Activated T-helper 2 cell treated with anti-CD3 and anti-CD28 coated beads, Interferon-gamma antibody, Interleukin-2, Interleukin-4, amounts not matched to agents 10 μg/mL and 5 μg/mL and 100 μg/mL, durations not matched to agents 14 hours and 24 hours and 36 hours (primary cell): Measurements from ENCODE around the gene TMEM53. TPM values are rescaled to one million over a fixed set of nuclear protein-coding genes. Genes with fewer than 3 reads are reported as not detected.
A peak's percentile ranks its signal among the peaks of the same experiment; 100 is the strongest.

ENCODE experiments used
- DNase-seq: peaks from one replicate; pipeline ENCODE4 v3.0.0; 2021; ENCODE audit warnings: low spot score
- H3K27ac Mint-ChIP-seq: one replicate; pipeline ENCODE4 v1.8.0; 2021; ENCODE audit warnings: mixed read lengths
- H3K27me3 Mint-ChIP-seq: one replicate; pipeline ENCODE4 v1.8.0; 2021; ENCODE audit warnings: low read depth, mixed read lengths
- H3K36me3 Mint-ChIP-seq: one replicate; pipeline ENCODE4 v1.8.0; 2021; ENCODE audit warnings: low read depth, mixed read lengths
- H3K4me1 Mint-ChIP-seq: one replicate; pipeline ENCODE4 v1.8.0; 2021; ENCODE audit warnings: low read depth, mixed read lengths
- H3K4me3 Mint-ChIP-seq: one replicate; pipeline ENCODE4 v1.8.0; 2021; ENCODE audit warnings: low read depth, mild to moderate bottlenecking, moderate library complexity, mixed read lengths
- H3K9me3 Mint-ChIP-seq: one replicate; pipeline ENCODE4 v1.8.0; 2021; ENCODE audit warnings: mixed read lengths
- intact Hi-C: fragments of 100-400 bp; cut with micrococcal nuclease; formaldehyde crosslinking; loops from one replicate; pipeline ENCODE4 v1.15.1; 2023
- total RNA-seq: library from RNA; stranded (reverse); gene quantifications from 2 replicates; pipeline ENCODE4 v1.2.3, GENCODE V29; 2022

TMEM53 gene
- total RNA-seq, 1 donor from 2014 or later, result 6.7 TPM

- peaks cover 4% of the 10 kb centered on the region for H3K27me3 Mint-ChIP-seq
- no peak for DNase-seq
- H3K4me1 Mint-ChIP-seq, result peaks cover 23% of the 10 kb centered on the region
- H3K27ac Mint-ChIP-seq, result no peak overlapping the region
- intact Hi-C loops, result no loop called here
- no peaks in the 10 kb centered on the region for H3K36me3 Mint-ChIP-seq
- no peaks in the 10 kb centered on the region for H3K9me3 Mint-ChIP-seq
- H3K4me3 Mint-ChIP-seq, result no peak overlapping the region
These were observed 20.7 kb upstream of the TMEM53 start for GRCh38 chr1:44694863-44695478.

GRCh38 chr1:44693900-44694299, 19.6 kb upstream of the TMEM53 start:
- no peak overlapping the region for H3K27ac Mint-ChIP-seq
- DNase-seq, result no peak
- H3K4me3 Mint-ChIP-seq, result no peak overlapping the region
- peaks cover 4% of the 10 kb centered on the region for H3K27me3 Mint-ChIP-seq
- H3K9me3 Mint-ChIP-seq, result no peaks in the 10 kb centered on the region
- intact Hi-C loops, result no loop called here
- H3K4me1 Mint-ChIP-seq, result peaks cover 23% of the 10 kb centered on the region
- H3K36me3 Mint-ChIP-seq, result no peaks in the 10 kb centered on the region

DNA sequence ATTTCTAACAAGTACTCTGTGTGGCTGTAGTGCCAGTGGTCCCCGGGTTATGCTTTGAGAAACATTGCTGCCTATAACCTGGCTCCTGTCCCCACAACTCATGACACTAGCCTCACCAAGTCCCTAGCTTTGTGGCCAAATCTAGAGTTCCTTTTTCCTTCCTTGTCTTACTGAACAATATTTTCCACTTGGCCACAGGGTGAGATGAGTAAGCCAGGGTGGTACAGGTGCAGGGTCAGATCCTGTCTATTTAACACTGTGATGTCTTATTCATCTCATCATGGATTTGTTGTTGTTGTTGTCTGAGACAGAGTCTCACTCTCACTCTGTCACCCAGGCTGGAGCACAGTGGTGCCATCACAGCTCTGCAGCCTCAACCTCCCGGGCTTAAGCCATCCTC, 18.9 kb upstream of the TMEM53 start:
- Mint-ChIP-seq H3K36me3 (no peaks in the 10 kb centered on the region), H3K27ac (no peak overlapping the region), H3K4me1 (peaks cover 23% of the 10 kb centered on the region), H3K4me3 (no peak overlapping the region), H3K9me3 (no peaks in the 10 kb centered on the region), H3K27me3 (peaks cover 4% of the 10 kb centered on the region)
- intact Hi-C loops, result no loop called here
- DNase-seq, result no peak

DNA sequence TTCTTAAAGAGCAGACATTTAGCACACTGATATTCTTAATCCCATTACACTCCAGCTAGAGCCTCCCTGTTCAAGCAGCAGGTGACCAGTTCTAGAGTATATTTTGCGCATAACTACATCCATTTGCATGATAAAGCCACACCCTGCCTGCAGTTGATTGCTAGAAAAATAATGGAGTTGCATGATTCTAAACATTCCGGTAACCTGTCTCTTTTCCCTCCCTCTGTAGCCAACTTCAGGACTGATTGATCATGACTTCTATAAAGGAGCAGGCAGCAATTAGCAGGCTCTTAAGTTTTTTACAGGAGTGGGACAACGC, 15.1 kb upstream of the TMEM53 start:
- no peaks in the 10 kb centered on the region for H3K36me3 Mint-ChIP-seq
- peaks cover 4% of the 10 kb centered on the region for H3K27me3 Mint-ChIP-seq
- H3K27ac Mint-ChIP-seq, result no peak overlapping the region
- no peak overlapping the region for H3K4me3 Mint-ChIP-seq
- H3K9me3 Mint-ChIP-seq, result no peaks in the 10 kb centered on the region
- peaks cover 16% of the 10 kb centered on the region for H3K4me1 Mint-ChIP-seq
- no peak for DNase-seq
- intact Hi-C loops, result no loop called here

GRCh38 chr1:44688760-44689446, 14.6 kb upstream of the TMEM53 start:
- Mint-ChIP-seq H3K4me1 (peaks cover 18% of the 10 kb centered on the region), H3K9me3 (no peaks in the 10 kb centered on the region), H3K27me3 (peaks cover 4% of the 10 kb centered on the region), H3K27ac (no peak overlapping the region), H3K4me3 (no peak overlapping the region), H3K36me3 (no peaks in the 10 kb centered on the region)
- intact Hi-C loops, result no loop called here
- DNase-seq, result no peak

DNA sequence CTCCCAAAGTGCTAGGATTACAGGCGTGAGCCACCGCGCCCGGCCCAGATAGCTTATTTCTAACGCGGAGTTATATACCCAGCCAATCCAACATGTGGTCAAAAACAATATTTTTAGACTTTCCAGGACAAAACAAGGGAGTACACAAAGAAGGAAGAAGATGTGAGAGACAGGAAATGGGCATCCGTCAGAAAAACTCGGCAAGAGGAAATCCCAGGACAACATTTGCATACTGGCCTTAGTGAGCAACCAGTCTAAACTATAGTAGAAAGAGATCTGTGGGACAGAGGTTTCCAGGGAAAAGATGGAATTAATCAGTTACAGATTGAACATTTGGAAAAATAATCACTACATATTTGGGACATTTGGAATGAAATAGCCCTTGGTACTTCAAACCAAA, 11.6 kb upstream of the TMEM53 start:
- H3K36me3 Mint-ChIP-seq, result no peaks in the 10 kb centered on the region
- no peak overlapping the region for H3K27ac Mint-ChIP-seq
- no peak for DNase-seq
- no peaks in the 10 kb centered on the region for H3K9me3 Mint-ChIP-seq
- peaks cover 11% of the 10 kb centered on the region for H3K4me1 Mint-ChIP-seq
- no peak overlapping the region for H3K4me3 Mint-ChIP-seq
- H3K27me3 Mint-ChIP-seq, result no peaks in the 10 kb centered on the region
- intact Hi-C loops, result no loop called here

DNA sequence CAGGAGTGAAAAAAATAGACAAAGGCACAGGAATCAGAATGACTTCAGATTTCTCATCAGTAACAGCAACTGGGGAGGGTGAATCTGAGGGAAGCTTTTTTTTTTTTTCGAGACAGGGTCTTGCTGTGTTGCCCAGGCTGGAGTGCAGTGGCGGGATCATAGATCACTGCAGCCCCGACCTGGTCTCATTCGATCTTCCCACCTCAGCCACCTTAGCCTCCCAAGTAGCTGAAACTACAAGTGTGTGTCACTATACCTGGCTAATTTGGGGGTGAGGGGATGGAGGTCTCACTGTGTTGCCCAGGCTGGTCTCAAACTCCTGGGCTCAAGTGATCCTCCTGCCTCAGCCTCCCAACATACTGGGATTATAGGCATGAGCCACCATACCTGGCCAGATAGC, 10.9 kb upstream of the TMEM53 start:
- DNase-seq, result no peak
- Mint-ChIP-seq H3K27ac (no peak overlapping the region), H3K27me3 (no peaks in the 10 kb centered on the region), H3K4me3 (no peak overlapping the region), H3K9me3 (no peaks in the 10 kb centered on the region), H3K36me3 (no peaks in the 10 kb centered on the region), H3K4me1 (peaks cover 11% of the 10 kb centered on the region)
- intact Hi-C loops, result no loop called here

GRCh38 chr1:44684525-44684924, 10.2 kb upstream of the TMEM53 start:
- intact Hi-C loops, result no loop called here
- H3K9me3 Mint-ChIP-seq, result no peaks in the 10 kb centered on the region
- peaks cover 11% of the 10 kb centered on the region for H3K4me1 Mint-ChIP-seq
- H3K4me3 Mint-ChIP-seq, result no peak overlapping the region
- H3K36me3 Mint-ChIP-seq, result no peaks in the 10 kb centered on the region
- no peak for DNase-seq
- H3K27me3 Mint-ChIP-seq, result no peaks in the 10 kb centered on the region
- H3K27ac Mint-ChIP-seq, result no peak overlapping the region

GRCh38 chr1:44682883-44683265, 8.6 kb upstream of the TMEM53 start:
- no peaks in the 10 kb centered on the region for H3K9me3 Mint-ChIP-seq
- no peak overlapping the region for H3K4me3 Mint-ChIP-seq
- no peak for DNase-seq
- no peak overlapping the region for H3K27ac Mint-ChIP-seq
- intact Hi-C loops, result no loop called here
- peaks cover 11% of the 10 kb centered on the region for H3K4me1 Mint-ChIP-seq
- H3K36me3 Mint-ChIP-seq, result no peaks in the 10 kb centered on the region
- no peaks in the 10 kb centered on the region for H3K27me3 Mint-ChIP-seq

- no peaks in the 10 kb centered on the region for H3K9me3 Mint-ChIP-seq
- H3K4me1 Mint-ChIP-seq, result peaks cover 11% of the 10 kb centered on the region
These were observed 7.9 kb upstream of the TMEM53 start for GRCh38 chr1:44681905-44682882.

GRCh38 chr1:44679468-44679867, 5.2 kb upstream of the TMEM53 start:
- no peak for DNase-seq
- intact Hi-C loops, result no loop called here
- Mint-ChIP-seq H3K9me3 (no peaks in the 10 kb centered on the region), H3K4me3 (no peak overlapping the region), H3K27ac (no peak overlapping the region), H3K4me1 (peaks cover 11% of the 10 kb centered on the region), H3K27me3 (no peaks in the 10 kb centered on the region), H3K36me3 (no peaks in the 10 kb centered on the region)

More at GRCh38 chr1:44681905-44682882, 7.9 kb upstream of the TMEM53 start:
- intact Hi-C loops, result no loop called here
- no peaks in the 10 kb centered on the region for H3K36me3 Mint-ChIP-seq
- H3K27ac Mint-ChIP-seq, result peak overlapping the region; percentile 29
- no peak overlapping the region for H3K4me3 Mint-ChIP-seq
- DNase-seq, result no peak
- no peaks in the 10 kb centered on the region for H3K27me3 Mint-ChIP-seq

- Mint-ChIP-seq H3K4me3 (no peak overlapping the region), H3K27ac (no peak overlapping the region), H3K27me3 (no peaks in the 10 kb centered on the region), H3K9me3 (no peaks in the 10 kb centered on the region), H3K36me3 (no peaks in the 10 kb centered on the region), H3K4me1 (peaks cover 9% of the 10 kb centered on the region)
- DNase-seq, result no peak
- intact Hi-C loops, result no loop called here
These were observed 4.3 kb upstream of the TMEM53 start for GRCh38 chr1:44678626-44679025.

DNA sequence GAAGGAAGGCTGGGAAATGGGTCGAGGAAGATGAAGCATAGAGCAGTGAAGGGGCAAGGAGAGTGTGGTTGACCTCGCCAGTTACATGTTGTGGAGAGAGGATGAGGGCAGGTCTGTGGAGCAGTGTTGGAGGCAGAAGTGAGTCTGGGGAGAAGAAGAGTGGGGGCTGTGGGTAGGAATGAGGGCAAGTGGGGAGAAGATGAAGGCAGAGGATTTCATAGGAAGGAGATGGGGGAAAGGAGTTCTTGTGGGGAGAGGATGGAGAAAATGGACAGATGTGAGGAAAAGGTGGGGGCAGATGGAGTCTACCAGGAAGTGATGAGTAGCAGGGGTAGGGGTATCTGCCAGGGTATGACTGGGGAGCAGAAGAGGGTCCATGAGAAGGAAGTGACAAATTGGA, 3.8 kb upstream of the TMEM53 start:
- Mint-ChIP-seq H3K4me3 (no peak overlapping the region), H3K36me3 (no peaks in the 10 kb centered on the region), H3K27me3 (no peaks in the 10 kb centered on the region), H3K4me1 (peaks cover 14% of the 10 kb centered on the region), H3K27ac (no peak overlapping the region), H3K9me3 (no peaks in the 10 kb centered on the region)
- intact Hi-C loops, result no loop called here
- DNase-seq, result no peak
